GM10248 (cell line): ENCODE measurements around the gene HEATR1.

ENCODE experiments used
- CTCF ChIA-PET: fragments of 300-600 bp; sonication (Branson Sonifier 250); formaldehyde crosslinking; extraction: SDS; loops from one replicate; lab custom pipeline; 2021; ENCODE audit warnings: antibody characterized with exemption; lab: Yijun Ruan, JAX
- POLR2A ChIA-PET: fragments of 350-650 bp; sonication (Branson Sonifier 250); formaldehyde crosslinking; extraction: SDS; loops from one replicate; lab custom pipeline; 2020; ENCODE audit warnings: antibody characterized with exemption; lab: Yijun Ruan, JAX
- DNase-seq: peaks from one replicate; pipeline ENCODE4 v3.0.0; 2012; ENCODE audit errors: extremely low spot score
- TF ChIP-seq, protein P1 (sequence below): IDR thresholded peaks from 2 replicates; pipeline ENCODE4 v1.5.1; 2012; ENCODE audit warnings: mild to moderate bottlenecking, low read depth; ENCODE audit errors: extremely low read depth, missing control alignments, control extremely low read depth

Gene HEATR1

DNA sequence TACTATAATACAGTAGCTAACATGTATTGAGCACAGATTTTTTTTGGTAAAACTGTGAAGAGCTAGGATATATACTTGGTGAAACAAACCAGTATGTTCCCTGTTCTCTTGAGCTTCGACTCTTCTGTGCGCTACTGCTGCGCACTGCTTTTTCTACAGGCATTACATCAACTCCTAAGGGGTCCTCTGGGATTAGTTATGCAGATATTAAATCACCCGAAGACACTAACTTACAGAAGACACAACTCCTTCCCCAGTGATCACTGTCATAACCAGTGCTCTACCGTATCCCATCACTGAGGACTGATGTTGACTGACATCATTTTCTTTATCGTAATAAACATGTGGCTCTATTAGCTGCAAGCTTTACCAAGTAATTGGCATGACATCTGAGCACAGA, 55.9 kb downstream of the HEATR1 start:
- ChIA-PET CTCF (interaction anchor here (2.2 kb wide), 1 partner anchor 10 kb away, joined by 10 read pairs; no protein-coding TSS in a partner anchor), POLR2A (no interaction called here)
- DNase-seq, result no peak
- TF ChIP-seq, protein P1, sequence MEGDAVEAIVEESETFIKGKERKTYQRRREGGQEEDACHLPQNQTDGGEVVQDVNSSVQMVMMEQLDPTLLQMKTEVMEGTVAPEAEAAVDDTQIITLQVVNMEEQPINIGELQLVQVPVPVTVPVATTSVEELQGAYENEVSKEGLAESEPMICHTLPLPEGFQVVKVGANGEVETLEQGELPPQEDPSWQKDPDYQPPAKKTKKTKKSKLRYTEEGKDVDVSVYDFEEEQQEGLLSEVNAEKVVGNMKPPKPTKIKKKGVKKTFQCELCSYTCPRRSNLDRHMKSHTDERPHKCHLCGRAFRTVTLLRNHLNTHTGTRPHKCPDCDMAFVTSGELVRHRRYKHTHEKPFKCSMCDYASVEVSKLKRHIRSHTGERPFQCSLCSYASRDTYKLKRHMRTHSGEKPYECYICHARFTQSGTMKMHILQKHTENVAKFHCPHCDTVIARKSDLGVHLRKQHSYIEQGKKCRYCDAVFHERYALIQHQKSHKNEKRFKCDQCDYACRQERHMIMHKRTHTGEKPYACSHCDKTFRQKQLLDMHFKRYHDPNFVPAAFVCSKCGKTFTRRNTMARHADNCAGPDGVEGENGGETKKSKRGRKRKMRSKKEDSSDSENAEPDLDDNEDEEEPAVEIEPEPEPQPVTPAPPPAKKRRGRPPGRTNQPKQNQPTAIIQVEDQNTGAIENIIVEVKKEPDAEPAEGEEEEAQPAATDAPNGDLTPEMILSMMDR, result no peak

GRCh38 chr1:236545621-236546169, 58.6 kb downstream of the HEATR1 start:
- no peak for DNase-seq
- CTCF ChIA-PET, result interaction anchor here (1.3 kb wide), 1 partner anchor 14 kb away, joined by 3 read pairs; no protein-coding TSS in a partner anchor
- TF ChIP-seq, protein P1, result no peak
- POLR2A ChIA-PET, result no interaction called here

- TF ChIP-seq, protein P1, result no peak
- CTCF ChIA-PET, result interaction anchor here (1.0 to 1.4 kb wide), 4 partner anchors 9 to 17 kb away, joined by 3 read pairs; no protein-coding TSS in a partner anchor
- no peak for DNase-seq
- POLR2A ChIA-PET, result interaction anchor here (0.6 kb wide), 1 partner anchor 1235 kb away, joined by 5 read pairs; no protein-coding TSS in a partner anchor
Measured at GRCh38 chr1:236543065-236543669, 61.1 kb downstream of the HEATR1 start.

- DNase-seq, result no peak
- POLR2A ChIA-PET, result no interaction called here
Measured at GRCh38 chr1:236541710-236542109, 62.6 kb downstream of the HEATR1 start.

DNA sequence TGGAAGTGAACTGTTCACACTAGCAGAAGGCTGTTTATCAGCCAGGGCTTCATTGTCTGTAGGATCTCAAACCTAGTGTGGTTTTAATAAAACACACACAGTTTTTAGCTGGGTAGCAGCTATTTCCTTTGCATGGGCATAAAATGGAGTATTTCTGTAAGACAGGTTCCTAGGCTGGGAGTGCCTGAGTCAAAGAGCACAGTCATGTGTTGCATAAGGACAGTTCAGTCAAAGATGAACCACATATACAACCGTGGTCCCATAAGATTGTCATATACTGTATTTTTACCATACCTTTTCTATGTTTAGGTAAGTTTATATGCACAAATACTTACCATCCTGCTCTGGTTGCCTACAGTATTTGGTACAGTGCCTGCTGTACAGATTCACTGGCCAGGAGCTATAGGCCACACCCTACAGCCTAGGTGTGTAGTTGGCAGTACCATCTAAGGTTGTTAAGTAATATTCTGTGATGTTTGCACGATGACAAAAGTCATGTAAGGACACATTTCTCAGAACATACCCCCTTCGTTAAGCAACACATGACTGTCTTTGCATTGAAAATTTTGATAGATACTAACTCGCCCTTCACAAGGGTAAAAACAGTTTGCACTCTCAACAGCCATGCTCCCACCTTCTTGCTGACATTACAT, 63.4 kb downstream of the HEATR1 start:
- no peak for DNase-seq
- POLR2A ChIA-PET, result no interaction called here
- TF ChIP-seq, protein P1, result no peak
- CTCF ChIA-PET, result interaction anchor here (1.3 to 1.5 kb wide), 2 partner anchors 9 kb away, joined by 3 to 4 read pairs; no protein-coding TSS in a partner anchor

More at GRCh38 chr1:236541710-236542109, 62.6 kb downstream of the HEATR1 start:
- CTCF ChIA-PET, result interaction anchor here (1.3 kb wide), 1 partner anchor 10 kb away, joined by 3 read pairs; no protein-coding TSS in a partner anchor
- TF ChIP-seq, protein P1, result no peak

DNA sequence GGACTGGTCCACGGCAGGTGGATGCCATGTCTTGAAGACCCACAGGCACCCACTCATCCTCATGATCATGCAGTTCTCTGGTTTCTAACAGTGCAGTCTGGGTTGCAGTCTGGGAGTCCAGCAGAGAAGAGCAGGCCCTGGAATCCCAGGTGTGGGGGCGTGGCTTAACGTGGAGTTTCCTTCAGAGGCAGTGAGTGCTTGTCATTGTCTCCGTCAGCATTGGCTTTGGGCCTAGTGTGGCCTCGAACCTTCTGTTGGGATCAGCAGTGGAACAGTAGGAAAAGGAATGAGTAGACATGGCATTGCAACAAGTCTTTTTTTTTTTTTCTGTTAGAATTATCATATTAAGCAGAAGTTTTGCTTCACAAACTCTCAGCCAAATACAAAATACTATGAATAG, 67.8 kb downstream of the HEATR1 start:
- TF ChIP-seq, protein P1, result no peak
- ChIA-PET CTCF (interaction anchor here (1.9 kb wide), 2 partner anchors 15 to 36 kb away, joined by 4 to 7 read pairs; no protein-coding TSS in a partner anchor), POLR2A (no interaction called here)
- no peak for DNase-seq
